ENCODE measurements around the gene WDR82. TPM values are rescaled to one million over a fixed set of nuclear protein-coding genes. Genes with fewer than 3 reads are reported as not detected.
A peak's percentile ranks its signal among the peaks of the same experiment; 100 is the strongest.

Gene WDR82
- total RNA-seq, 1 donor from 2014 or later: 78.8 TPM

- DNase-seq (ENCODE audit: low read depth in 2 of 2): no peak
Observed at GRCh38 chr3:52259448-52259847, 19.0 kb downstream of the WDR82 start.

GRCh38 chr3:52259035-52259434 is 19.4 kb downstream of the WDR82 start:
- DNase-seq (ENCODE audit: low read depth in 2 of 2): peak; percentile 77 to 83

- DNase-seq (ENCODE audit: low read depth in 2 of 2): no peak
Observed at GRCh38 chr3:52257911-52258310, 20.5 kb downstream of the WDR82 start.

- no peak for DNase-seq (ENCODE audit: low read depth in 2 of 2)
Observed at GRCh38 chr3:52256622-52257021, 21.8 kb downstream of the WDR82 start.

GRCh38 chr3:52256159-52256558 is 22.3 kb downstream of the WDR82 start:
- DNase-seq (ENCODE audit: low read depth in 2 of 2): no peak

GRCh38 chr3:52254608-52255007 is 23.8 kb downstream of the WDR82 start:
- DNase-seq (ENCODE audit: low read depth in 2 of 2): no peak

- peak; percentile 39 to 67 for DNase-seq (ENCODE audit: low read depth in 2 of 2)
Observed at GRCh38 chr3:52253314-52254304, 24.8 kb downstream of the WDR82 start.

- DNase-seq (ENCODE audit: low read depth in 2 of 2): no peak
Observed at GRCh38 chr3:52250122-52250521, 28.3 kb downstream of the WDR82 start.

GRCh38 chr3:52249683-52250082 is 28.8 kb downstream of the WDR82 start:
- no peak for DNase-seq (ENCODE audit: low read depth in 2 of 2)

- DNase-seq (ENCODE audit: low read depth in 2 of 2): peak in 1 of 2 donors; percentile 65
Observed at GRCh38 chr3:52248816-52249547, 29.5 kb downstream of the WDR82 start.

GRCh38 chr3:52248165-52248541 is 30.3 kb downstream of the WDR82 start:
- no peak for DNase-seq (ENCODE audit: low read depth in 2 of 2)

- DNase-seq (ENCODE audit: low read depth in 2 of 2): no peak
Observed at GRCh38 chr3:52247409-52248164, 30.9 kb downstream of the WDR82 start.

GRCh38 chr3:52246728-52247408 is 31.6 kb downstream of the WDR82 start:
- DNase-seq (ENCODE audit: low read depth in 2 of 2): no peak

GRCh38 chr3:52246264-52246620 is 32.2 kb downstream of the WDR82 start:
- no peak for DNase-seq (ENCODE audit: low read depth in 2 of 2)

GRCh38 chr3:52245322-52246263 is 32.9 kb downstream of the WDR82 start, which contains the start of gene PPM1M:
Gene PPM1M (plus strand): TSS chr3:52245759. CDS start chr3:52245825, 66 bp downstream.
- peak; percentile 57 to 59 for DNase-seq (ENCODE audit: low read depth in 2 of 2)

GRCh38 chr3:52243791-52244628 is 34.4 kb downstream of the WDR82 start:
- peak in 1 of 2 donors; percentile 60 for DNase-seq (ENCODE audit: low read depth in 2 of 2)

GRCh38 chr3:52242039-52242438 is 36.4 kb downstream of the WDR82 start:
- DNase-seq (ENCODE audit: low read depth in 2 of 2): no peak

GRCh38 chr3:52240886-52241370 is 37.5 kb downstream of the WDR82 start:
- no peak for DNase-seq (ENCODE audit: low read depth in 2 of 2)

All from lung microvascular endothelial cell (primary cell).